Lung (tissue), 12 donors: ENCODE measurements around the gene IL3RA. TPM values are rescaled to one million over a fixed set of nuclear protein-coding genes. Genes with fewer than 3 reads are reported as not detected.

Source experiments
- ATAC-seq: fragments of 200-7000 bp; cut with Tn5 transposase; one replicate; pipeline ENCODE4 v1.9.1; 2020; ENCODE audit warnings: moderate number of reproducible peaks; ENCODE audit not compliant: insufficient read depth, low FRiP score
- DNase-seq, 3 donors: peaks; one replicate each; pipeline ENCODE4 v3.0.0-alpha.2; 2013 to 2017
- H3K27ac ChIP-seq, 2 donors: one replicate each; pipeline ENCODE4 v1.5.1; 2013; ENCODE audit warnings: mild to moderate bottlenecking in 2 of 2, moderate library complexity in 2 of 2, control low read depth in 1 of 2, inconsistent platforms in 1 of 2, low read depth in 1 of 2, low read length in 1 of 2
- H3K27me3 ChIP-seq, 3 donors: one replicate each; pipeline ENCODE4 v1.5.1; 2013; ENCODE audit warnings: low read length in 2 of 3; ENCODE audit not compliant: control insufficient read depth in 3 of 3, insufficient read depth in 3 of 3
- H3K36me3 ChIP-seq, 4 donors: one replicate each; pipeline ENCODE4 v1.5.1; 2013; ENCODE audit warnings: low read length in 4 of 4, mild to moderate bottlenecking in 1 of 4, moderate library complexity in 1 of 4; ENCODE audit not compliant: control insufficient read depth in 4 of 4, insufficient read depth in 4 of 4
- H3K4me1 ChIP-seq, 5 donors: one replicate each; pipeline ENCODE4 v1.5.1; 2013; ENCODE audit warnings: low read length in 5 of 5, mild to moderate bottlenecking in 2 of 5, moderate library complexity in 1 of 5; ENCODE audit not compliant: control insufficient read depth in 5 of 5, insufficient read depth in 5 of 5
- H3K4me3 ChIP-seq: one replicate; pipeline ENCODE4 v1.5.1; 2013; ENCODE audit warnings: mild to moderate bottlenecking, control low read depth, moderate library complexity
- H3K9ac ChIP-seq, 2 donors: one replicate each; pipeline ENCODE4 v1.5.1; 2013; ENCODE audit warnings: low read length in 2 of 2, control low read depth in 1 of 2; ENCODE audit not compliant: insufficient read depth in 1 of 2
- H3K9me3 ChIP-seq, 4 donors: one replicate each; pipeline ENCODE4 v1.5.1; 2013; ENCODE audit warnings: low read length in 3 of 4, mild to moderate bottlenecking in 1 of 4, moderate library complexity in 1 of 4; ENCODE audit not compliant: control insufficient read depth in 4 of 4, insufficient read depth in 3 of 4
- WGBS, 2 donors: extraction: QIAGEN DNeasy Blood & Tissue Kit; methylation state at CpG; one replicate each; pipeline ENCODE4 v1.1.7; 2013; 5-methylcytosine and 5-hydroxymethylcytosine counted together
- polyA plus RNA-seq, 2 donors: library from polyadenylated mRNA; stranded (reverse); fragments of 200-250 nt; gene quantifications; one replicate each; pipeline ENCODE4 v1.2.1, GENCODE V29; 2013
- total RNA-seq, 2 donors: library from RNA; depleted of rRNA in 1 of 2; stranded (reverse); fragments of >200 nt in 1 of 2; gene quantifications; one replicate each; pipeline ENCODE4 v1.2.1, GENCODE V29; 2014 to 2021
- TF ChIP-seq, protein P1 (sequence below): IDR thresholded peaks from 2 replicates; pipeline ENCODE4 v1.5.1; 2012; ENCODE audit warnings: mild to moderate bottlenecking; ENCODE audit errors: control extremely low read depth, extremely low read depth
- donor health status: control.
- donor health status: control.
- donor health status: Bipolar disorder and iron deficiency.
- donor health status: healthy.
- donor health status: DM: yes; HTN: yes; CAD: no.

IL3RA gene
- total and polyA plus RNA-seq, 4 donors, result 19.2 to 52.2 (median 20.5) TPM

DNA sequence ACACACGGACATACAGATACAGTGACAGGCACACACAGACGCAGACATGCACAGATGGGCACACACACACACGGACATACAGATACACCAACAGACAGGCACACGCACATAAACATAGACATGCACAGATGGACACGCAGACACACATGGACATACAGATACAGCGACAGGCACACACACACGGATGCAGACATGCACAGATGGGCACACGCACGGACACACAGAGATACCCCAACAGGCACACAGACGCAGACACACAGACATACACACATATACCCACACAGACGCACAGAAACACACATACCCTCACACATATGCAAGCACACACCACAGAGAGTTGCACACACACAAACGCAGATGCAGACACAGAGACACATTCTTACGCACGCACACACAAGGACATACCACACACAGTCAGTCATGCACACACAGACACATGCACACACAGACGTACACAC, 79.8 kb downstream of the IL3RA start:
- Histone ChIP-seq H3K36me3 (peaks cover 6 to 48% (median 35%) of the 10 kb centered on the region in 4 donors), H3K27me3 (no peaks in the 10 kb centered on the region), H3K4me1 (no peaks in the 10 kb centered on the region), H3K27ac (no peak overlapping the region), H3K9ac (no peak overlapping the region), H3K9me3 (peaks cover 0 to 8% (median 1%) of the 10 kb centered on the region in 4 donors), H3K4me3 (no peak overlapping the region)
- DNase-seq (no peak), ATAC-seq (no peak)
- TF ChIP-seq, protein P1, sequence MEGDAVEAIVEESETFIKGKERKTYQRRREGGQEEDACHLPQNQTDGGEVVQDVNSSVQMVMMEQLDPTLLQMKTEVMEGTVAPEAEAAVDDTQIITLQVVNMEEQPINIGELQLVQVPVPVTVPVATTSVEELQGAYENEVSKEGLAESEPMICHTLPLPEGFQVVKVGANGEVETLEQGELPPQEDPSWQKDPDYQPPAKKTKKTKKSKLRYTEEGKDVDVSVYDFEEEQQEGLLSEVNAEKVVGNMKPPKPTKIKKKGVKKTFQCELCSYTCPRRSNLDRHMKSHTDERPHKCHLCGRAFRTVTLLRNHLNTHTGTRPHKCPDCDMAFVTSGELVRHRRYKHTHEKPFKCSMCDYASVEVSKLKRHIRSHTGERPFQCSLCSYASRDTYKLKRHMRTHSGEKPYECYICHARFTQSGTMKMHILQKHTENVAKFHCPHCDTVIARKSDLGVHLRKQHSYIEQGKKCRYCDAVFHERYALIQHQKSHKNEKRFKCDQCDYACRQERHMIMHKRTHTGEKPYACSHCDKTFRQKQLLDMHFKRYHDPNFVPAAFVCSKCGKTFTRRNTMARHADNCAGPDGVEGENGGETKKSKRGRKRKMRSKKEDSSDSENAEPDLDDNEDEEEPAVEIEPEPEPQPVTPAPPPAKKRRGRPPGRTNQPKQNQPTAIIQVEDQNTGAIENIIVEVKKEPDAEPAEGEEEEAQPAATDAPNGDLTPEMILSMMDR, result no peak
- WGBS, 2 donors, result 71 to 78% methylated on average over 15 of the region's 15 CpGs

DNA sequence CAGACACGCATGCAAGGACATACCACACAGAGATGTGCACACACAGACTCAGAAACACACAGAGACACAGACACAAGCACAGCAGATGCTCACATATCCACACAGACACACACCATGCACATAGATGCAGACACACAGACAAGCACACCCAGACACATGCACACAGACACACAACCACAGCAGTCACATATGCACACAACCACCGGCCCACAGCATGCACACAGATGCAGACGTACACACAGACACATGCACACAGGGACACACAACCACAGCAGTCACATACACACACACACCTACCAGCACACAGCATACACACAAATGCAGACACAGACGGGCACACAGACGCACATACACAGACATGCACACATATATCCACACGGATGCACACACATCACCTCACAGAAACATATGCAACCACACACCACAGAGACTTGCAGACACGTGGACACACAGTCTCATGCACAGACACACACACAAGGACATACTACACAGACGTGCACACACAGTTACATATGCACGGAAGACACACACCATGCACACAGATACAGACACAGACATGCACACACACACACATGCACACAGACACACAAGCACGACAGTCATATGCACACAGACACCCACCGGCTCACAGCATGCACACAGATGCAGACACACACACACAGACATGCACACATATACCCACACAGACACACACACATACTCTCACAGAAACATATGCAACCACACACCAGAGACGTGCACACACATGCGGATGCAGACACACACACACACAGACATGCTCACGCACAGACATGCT, 80.6 kb downstream of the IL3RA start:
- WGBS, 2 donors, result 70 to 75% methylated on average over 14 of the region's 14 CpGs
- ATAC-seq (no peak), DNase-seq (no peak)
- no peak overlapping the region for H3K27ac ChIP-seq
- H3K4me3 ChIP-seq, result no peak overlapping the region
- H3K36me3 ChIP-seq, result peaks cover 6 to 48% (median 42%) of the 10 kb centered on the region in 4 donors
- peaks cover 0 to 11% (median 6%) of the 10 kb centered on the region in 4 donors for H3K9me3 ChIP-seq
- no peak overlapping the region for H3K9ac ChIP-seq
- no peaks in the 10 kb centered on the region for H3K27me3 ChIP-seq
- TF ChIP-seq, protein P1, result no peak
- no peaks in the 10 kb centered on the region for H3K4me1 ChIP-seq

DNA sequence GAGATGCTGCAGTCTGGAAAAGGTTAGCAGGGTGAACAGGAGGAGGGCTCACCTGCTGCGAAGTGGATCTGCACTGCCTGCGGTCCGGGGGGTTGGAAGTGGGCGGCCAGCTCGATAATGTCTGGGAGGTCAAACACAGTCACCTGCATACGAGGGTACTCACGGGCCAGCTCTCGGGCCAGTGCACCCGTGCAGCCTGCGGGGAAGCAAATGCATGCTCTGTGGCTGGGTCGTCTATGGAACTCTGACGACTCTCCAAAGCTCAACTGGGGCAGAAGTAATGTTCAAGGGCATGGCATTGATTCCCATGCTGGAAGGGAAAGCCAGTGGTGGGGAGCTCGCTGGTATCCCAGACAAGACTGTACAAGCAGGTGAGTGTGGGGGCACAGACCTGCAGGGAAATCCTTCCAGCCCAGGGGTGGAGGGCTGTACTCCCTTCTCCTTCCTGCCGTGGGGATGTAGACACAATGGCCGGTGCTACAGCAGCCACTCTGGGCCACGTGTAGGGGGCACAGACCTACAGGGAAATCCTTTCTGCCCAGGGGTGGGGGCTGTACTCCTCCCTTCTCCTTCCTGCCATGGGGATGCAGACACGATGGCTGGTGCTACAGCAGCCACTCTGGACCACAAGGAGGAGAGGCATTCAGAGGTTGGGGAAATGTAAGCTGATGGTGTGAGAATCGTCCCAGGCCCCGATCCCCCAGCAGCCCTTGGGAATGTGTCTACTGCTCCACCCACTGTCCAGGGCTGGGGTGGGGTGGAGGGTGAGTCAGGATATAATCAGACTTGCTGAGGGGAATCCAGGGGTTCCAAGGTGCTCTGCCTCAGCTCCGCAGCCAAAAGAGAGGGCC, 81.6 kb downstream of the IL3RA start:
- WGBS, 2 donors, result 93 to 95% methylated on average over 20 of the region's 20 CpGs
- Histone ChIP-seq H3K4me3 (no peak overlapping the region), H3K9ac (no peak overlapping the region), H3K9me3 (peaks cover 0 to 11% (median 11%) of the 10 kb centered on the region in 4 donors), H3K27ac (no peak overlapping the region), H3K36me3 (peaks cover 6 to 52% (median 42%) of the 10 kb centered on the region in 4 donors), H3K27me3 (no peaks in the 10 kb centered on the region), H3K4me1 (no peaks in the 10 kb centered on the region)
- ATAC-seq, result no peak
- DNase-seq, result no peak
- TF ChIP-seq, protein P1, result no peak
